Fibroblast of mammary gland (primary cell): ENCODE measurements around the gene TTBK1.

Experiments
- DNase-seq: peaks from one replicate; pipeline ENCODE4 v3.0.0-alpha.2; 2010; ENCODE audit warnings: low read depth
- H3K4me3 ChIP-seq: 2 replicates; pipeline ENCODE4 v1.5.1; 2011; ENCODE audit warnings: low read depth, mild to moderate bottlenecking, low read length, moderate library complexity; ENCODE audit not compliant: control insufficient read depth
- TF ChIP-seq, protein P1 (sequence below): conservative IDR thresholded peaks from 2 replicates; pipeline ENCODE4 v1.5.1; 2011; ENCODE audit warnings: low read depth, low read length, inconsistent platforms; ENCODE audit not compliant: control insufficient read depth, insufficient read depth

The TTBK1 gene

DNA sequence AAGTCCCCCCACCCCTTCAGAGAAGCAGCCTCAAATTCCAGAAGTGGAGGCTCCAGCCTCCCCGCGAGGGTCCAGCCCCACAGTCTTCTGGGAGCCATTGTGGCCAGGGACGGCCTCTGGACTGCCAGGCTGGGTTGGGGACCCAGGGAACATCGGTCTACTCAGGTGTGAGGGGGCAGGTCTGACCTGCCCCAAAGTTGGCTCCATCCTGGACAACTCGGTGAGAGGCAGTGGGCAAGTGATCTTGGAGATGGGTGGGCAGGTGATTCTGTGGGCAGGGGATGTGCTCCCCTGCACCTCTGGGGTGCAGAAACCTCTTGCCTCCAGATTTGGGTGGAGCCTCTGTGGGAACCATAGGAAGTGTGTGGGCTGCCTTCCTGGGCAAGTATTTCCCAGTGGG, 42.6 kb downstream of the TTBK1 start:
- TF ChIP-seq, protein P1, sequence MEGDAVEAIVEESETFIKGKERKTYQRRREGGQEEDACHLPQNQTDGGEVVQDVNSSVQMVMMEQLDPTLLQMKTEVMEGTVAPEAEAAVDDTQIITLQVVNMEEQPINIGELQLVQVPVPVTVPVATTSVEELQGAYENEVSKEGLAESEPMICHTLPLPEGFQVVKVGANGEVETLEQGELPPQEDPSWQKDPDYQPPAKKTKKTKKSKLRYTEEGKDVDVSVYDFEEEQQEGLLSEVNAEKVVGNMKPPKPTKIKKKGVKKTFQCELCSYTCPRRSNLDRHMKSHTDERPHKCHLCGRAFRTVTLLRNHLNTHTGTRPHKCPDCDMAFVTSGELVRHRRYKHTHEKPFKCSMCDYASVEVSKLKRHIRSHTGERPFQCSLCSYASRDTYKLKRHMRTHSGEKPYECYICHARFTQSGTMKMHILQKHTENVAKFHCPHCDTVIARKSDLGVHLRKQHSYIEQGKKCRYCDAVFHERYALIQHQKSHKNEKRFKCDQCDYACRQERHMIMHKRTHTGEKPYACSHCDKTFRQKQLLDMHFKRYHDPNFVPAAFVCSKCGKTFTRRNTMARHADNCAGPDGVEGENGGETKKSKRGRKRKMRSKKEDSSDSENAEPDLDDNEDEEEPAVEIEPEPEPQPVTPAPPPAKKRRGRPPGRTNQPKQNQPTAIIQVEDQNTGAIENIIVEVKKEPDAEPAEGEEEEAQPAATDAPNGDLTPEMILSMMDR = no peak
- DNase-seq = no peak
- H3K4me3 ChIP-seq = no peak overlapping the region

GRCh38 chr6:43286456-43286979, 43.2 kb downstream of the TTBK1 start:
- no peak overlapping the region for H3K4me3 ChIP-seq
- TF ChIP-seq, protein P1 = no peak
- DNase-seq = no peak

GRCh38 chr6:43286980-43287716, 43.9 kb downstream of the TTBK1 start:
- H3K4me3 ChIP-seq = no peak overlapping the region
- TF ChIP-seq, protein P1 = peak; percentile 6

DNA sequence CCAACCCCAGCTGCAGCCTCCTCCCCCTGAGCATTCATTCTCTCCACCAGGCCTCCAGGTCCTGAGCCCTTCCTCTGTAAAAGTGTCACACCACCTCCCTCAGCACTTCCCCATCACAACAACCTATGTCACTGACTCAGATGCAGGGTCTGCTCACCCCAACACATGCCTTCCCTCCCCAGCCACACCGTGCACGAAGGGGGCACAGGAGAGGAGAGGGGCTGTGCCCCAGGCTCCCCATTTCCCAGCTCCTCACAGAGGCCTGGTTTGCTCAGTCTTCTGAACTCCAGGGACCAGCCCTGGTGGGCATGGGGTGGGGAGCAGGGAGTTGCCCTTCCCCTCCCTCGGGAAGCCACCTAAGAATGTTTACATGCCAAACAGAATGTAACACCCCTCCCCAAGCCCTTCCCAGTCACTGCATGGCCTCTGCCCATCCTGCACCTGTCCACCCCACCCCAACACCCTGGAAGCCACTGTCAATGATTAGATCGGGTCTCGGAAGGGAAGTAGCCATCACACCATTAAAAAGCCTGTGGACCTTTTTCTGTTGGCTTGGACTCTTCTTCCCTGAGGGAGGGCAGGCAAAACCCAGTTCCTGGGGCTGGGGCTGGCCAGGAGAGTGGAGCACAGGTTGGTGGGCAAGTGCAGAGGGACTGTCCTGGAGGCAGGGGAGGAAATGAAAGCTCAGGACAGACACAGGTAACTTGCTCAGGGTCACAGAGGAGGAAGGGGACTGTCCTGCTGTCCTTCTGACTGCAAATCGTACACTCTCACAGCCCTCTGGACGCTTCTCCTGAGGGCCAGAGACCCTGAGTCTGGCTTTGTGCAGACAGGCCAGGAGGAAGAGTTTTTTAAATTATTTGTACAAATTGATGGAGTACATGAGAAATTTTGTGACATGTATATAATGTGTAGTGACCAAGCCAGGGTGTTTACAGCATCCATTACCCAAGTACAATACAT, 44.7 kb downstream of the TTBK1 start:
- TF ChIP-seq, protein P1 = no peak
- DNase-seq = no peak
- H3K4me3 ChIP-seq = no peak overlapping the region

More at GRCh38 chr6:43286980-43287716, 43.9 kb downstream of the TTBK1 start:
- no peak for DNase-seq

- H3K4me3 ChIP-seq = no peak overlapping the region
- TF ChIP-seq, protein P1 = no peak
Measured at GRCh38 chr6:43290339-43290904, 47.1 kb downstream of the TTBK1 start.

DNA sequence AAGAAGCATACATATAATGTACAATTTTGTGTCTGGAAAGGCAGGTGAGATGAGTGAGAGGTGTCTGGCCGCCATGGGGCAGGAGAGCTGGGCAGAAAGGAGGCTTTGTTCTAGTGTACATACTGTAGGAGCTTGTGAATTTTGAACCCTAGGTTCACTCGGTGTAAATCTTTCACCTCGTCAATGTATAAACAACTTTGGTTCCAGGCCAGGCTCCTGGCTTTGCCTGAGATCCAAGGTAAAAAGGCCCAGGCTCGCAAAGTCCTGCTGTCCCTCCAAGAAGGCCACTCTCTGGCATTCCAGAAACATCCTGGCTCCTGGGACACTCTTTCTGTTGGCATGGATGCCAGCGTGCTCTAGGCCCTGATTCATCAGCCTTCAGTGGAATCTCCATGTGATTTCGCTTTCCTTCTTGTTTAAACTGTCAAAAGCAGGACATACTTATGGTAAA, 47.6 kb downstream of the TTBK1 start:
- TF ChIP-seq, protein P1 = no peak
- DNase-seq = no peak
- H3K4me3 ChIP-seq = no peak overlapping the region

More at GRCh38 chr6:43290339-43290904, 47.1 kb downstream of the TTBK1 start:
- DNase-seq = no peak
